ENCODE measurements around the gene ASB10. TPM values are rescaled to one million over a fixed set of nuclear protein-coding genes. Genes with fewer than 3 reads are reported as not detected.

The ASB10 gene
- total and polyA plus RNA-seq, 2 of the 4 experiments (the other 2 are of a cell fraction) = not detected

DNA sequence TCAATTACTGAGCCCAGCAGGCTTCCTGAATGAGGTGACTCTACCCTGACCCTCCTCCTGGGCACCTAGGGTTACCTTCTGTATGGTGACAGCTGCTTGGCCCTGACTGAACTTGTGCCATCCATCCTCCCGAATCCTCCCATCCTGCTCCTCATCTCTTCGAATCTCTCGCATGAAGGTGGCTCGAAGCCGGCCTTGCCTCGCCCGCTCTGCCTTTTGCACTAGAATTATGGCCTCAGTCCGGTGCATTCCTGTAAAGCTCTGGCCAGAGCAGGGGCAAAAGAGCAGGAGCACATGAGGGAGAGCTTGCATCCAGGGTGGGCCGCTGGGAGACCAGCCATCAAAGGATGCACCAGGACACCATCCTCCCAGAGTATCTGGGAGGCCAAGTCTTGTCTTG is 15.8 kb upstream of the ASB10 start:
- no TSS peak for BruUV-seq (replicated peaks)
- H2BK120ac ChIP-seq (ENCODE audit: low read depth, low read length) = no peak overlapping the region
- no peak overlapping the region for H3K14ac ChIP-seq (replicated peaks; ENCODE audit: low read depth, low read length)
- no peak for DNase-seq
- H4K8ac ChIP-seq (ENCODE audit: low read depth in 2 of 2, low read length in 2 of 2) = no peak overlapping the region
- no peak overlapping the region for H2BK15ac ChIP-seq (ENCODE audit: low read depth, low read length)
- no peak overlapping the region for H3K27ac ChIP-seq (ENCODE audit: insufficient read depth, low read length)
- H2BK5ac ChIP-seq (ENCODE audit: low read depth, low read length, poor library complexity, severe bottlenecking) = no peak overlapping the region
- H3K4ac ChIP-seq (ENCODE audit: low read depth, low read length) = no peak overlapping the region
- POLR2A ChIA-PET (ENCODE audit: unreplicated experiment) = no interaction called here
- no peak for ATAC-seq (ENCODE audit: low read depth)
- H4K20me1 ChIP-seq (ENCODE audit: insufficient read depth, low read length) = no peaks in the 10 kb centered on the region
- no peaks in the 10 kb centered on the region for H3K9me1 ChIP-seq (ENCODE audit: insufficient read depth, low read length)
- in situ Hi-C loops (cut with MboI; ENCODE audit: low sequenced_read_pairs) = no loop called here
- no peak overlapping the region for H4K91ac ChIP-seq (ENCODE audit: insufficient read depth, low read depth, low read length)
- H3K9ac ChIP-seq (ENCODE audit: low read depth, low read length) = no peak overlapping the region
- H3K9me3 ChIP-seq (ENCODE audit: control insufficient read depth, insufficient read depth, low read length) = no peaks in the 10 kb centered on the region
- CTCF ChIA-PET = no interaction called here
- H3K56ac ChIP-seq (ENCODE audit: extremely low read depth, insufficient read depth, low read length) = no peak overlapping the region
- no peaks in the 10 kb centered on the region for H3K36me3 ChIP-seq (ENCODE audit: control insufficient read depth, insufficient read depth, low read length)
- dilution Hi-C loops (cut with HindIII; ENCODE audit: low sequenced_read_pairs, unreplicated experiment) = no loop called here
- no peak overlapping the region for H4K5ac ChIP-seq (ENCODE audit: low read depth, low read length)
- peaks cover 90% of the 10 kb centered on the region for H3K27me3 ChIP-seq (ENCODE audit: control insufficient read depth, insufficient read depth, low read length)
- H3K23ac ChIP-seq (ENCODE audit: low read depth, low read length) = no peak overlapping the region
- H2BK20ac ChIP-seq (ENCODE audit: low read depth, low read length) = no peak overlapping the region
- intact Hi-C loops (cut with micrococcal nuclease) = no loop called here
- no peak overlapping the region for H3K18ac ChIP-seq (ENCODE audit: low read depth, low read length)
- WGBS, 2 experiments (ENCODE audit: extremely low coverage in 2 of 2, insufficient read length in 1 of 2) = 90% methylated on average over 4 of the region's 9 CpGs; no CpG with 5 or more reads in 1 of the 2 experiments
- no peak for TF ChIP-seq NFE2L2 (IDR thresholded peaks at IDR 0.05; ENCODE audit: low read depth, low read length)
- no peak for TF ChIP-seq RCOR1 (IDR thresholded peaks at IDR 0.05; ENCODE audit: insufficient replicate concordance, low read length)
- TF ChIP-seq FOS (IDR thresholded peaks at IDR 0.05; ENCODE audit: low read depth, low read length) = no peak
- TF ChIP-seq RAD21 (IDR thresholded peaks at IDR 0.05; ENCODE audit: low read length) = no peak
- no peak for TF ChIP-seq SMC3 (IDR thresholded peaks at IDR 0.05; ENCODE audit: low read depth, low read length)
- TF ChIP-seq, protein P1, sequence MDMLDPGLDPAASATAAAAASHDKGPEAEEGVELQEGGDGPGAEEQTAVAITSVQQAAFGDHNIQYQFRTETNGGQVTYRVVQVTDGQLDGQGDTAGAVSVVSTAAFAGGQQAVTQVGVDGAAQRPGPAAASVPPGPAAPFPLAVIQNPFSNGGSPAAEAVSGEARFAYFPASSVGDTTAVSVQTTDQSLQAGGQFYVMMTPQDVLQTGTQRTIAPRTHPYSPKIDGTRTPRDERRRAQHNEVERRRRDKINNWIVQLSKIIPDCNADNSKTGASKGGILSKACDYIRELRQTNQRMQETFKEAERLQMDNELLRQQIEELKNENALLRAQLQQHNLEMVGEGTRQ (IDR thresholded peaks at IDR 0.05; ENCODE audit: low read depth, low read length) = no peak
- TF ChIP-seq CHD1 (IDR thresholded peaks at IDR 0.05; ENCODE audit: low read depth, low read length) = no peak
- TF ChIP-seq MAZ (IDR thresholded peaks at IDR 0.05; ENCODE audit: borderline replicate concordance, low read depth, low read length) = no peak
- no peak for TF ChIP-seq BHLHE40 (IDR thresholded peaks at IDR 0.05; ENCODE audit: low read depth, low read length)
- TF ChIP-seq, protein P2, sequence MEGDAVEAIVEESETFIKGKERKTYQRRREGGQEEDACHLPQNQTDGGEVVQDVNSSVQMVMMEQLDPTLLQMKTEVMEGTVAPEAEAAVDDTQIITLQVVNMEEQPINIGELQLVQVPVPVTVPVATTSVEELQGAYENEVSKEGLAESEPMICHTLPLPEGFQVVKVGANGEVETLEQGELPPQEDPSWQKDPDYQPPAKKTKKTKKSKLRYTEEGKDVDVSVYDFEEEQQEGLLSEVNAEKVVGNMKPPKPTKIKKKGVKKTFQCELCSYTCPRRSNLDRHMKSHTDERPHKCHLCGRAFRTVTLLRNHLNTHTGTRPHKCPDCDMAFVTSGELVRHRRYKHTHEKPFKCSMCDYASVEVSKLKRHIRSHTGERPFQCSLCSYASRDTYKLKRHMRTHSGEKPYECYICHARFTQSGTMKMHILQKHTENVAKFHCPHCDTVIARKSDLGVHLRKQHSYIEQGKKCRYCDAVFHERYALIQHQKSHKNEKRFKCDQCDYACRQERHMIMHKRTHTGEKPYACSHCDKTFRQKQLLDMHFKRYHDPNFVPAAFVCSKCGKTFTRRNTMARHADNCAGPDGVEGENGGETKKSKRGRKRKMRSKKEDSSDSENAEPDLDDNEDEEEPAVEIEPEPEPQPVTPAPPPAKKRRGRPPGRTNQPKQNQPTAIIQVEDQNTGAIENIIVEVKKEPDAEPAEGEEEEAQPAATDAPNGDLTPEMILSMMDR (conservative IDR thresholded peaks at IDR 0.05; ENCODE audit: low read depth, low read length) = no peak
- no peak for TF ChIP-seq MAFK (IDR thresholded peaks at IDR 0.05; ENCODE audit: low read depth, low read length)
- no peak for TF ChIP-seq POLR2A (IDR thresholded peaks at IDR 0.05; ENCODE audit: low read depth, low read length)
- no peak for TF ChIP-seq CEBPB (IDR thresholded peaks at IDR 0.05; ENCODE audit: low read depth, low read length)
- TF ChIP-seq, protein P3, sequence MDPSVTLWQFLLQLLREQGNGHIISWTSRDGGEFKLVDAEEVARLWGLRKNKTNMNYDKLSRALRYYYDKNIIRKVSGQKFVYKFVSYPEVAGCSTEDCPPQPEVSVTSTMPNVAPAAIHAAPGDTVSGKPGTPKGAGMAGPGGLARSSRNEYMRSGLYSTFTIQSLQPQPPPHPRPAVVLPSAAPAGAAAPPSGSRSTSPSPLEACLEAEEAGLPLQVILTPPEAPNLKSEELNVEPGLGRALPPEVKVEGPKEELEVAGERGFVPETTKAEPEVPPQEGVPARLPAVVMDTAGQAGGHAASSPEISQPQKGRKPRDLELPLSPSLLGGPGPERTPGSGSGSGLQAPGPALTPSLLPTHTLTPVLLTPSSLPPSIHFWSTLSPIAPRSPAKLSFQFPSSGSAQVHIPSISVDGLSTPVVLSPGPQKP (IDR thresholded peaks at IDR 0.05; ENCODE audit: borderline replicate concordance, low read depth, low read length) = no peak
- no peak for TF ChIP-seq RFX5 (IDR thresholded peaks at IDR 0.05; ENCODE audit: low read depth, low read length)
- no peak for TF ChIP-seq MXI1 (IDR thresholded peaks at IDR 0.05; ENCODE audit: borderline replicate concordance, low read depth, low read length)
- no peak overlapping the region for H2AFZ ChIP-seq (replicated peaks; ENCODE audit: low read length, poor library complexity)
- no peaks in the 10 kb centered on the region for H3K4me1 ChIP-seq (ENCODE audit: control insufficient read depth, insufficient read depth, low read length)
- H3K79me1 ChIP-seq (ENCODE audit: low read depth in 1 of 2, low read length in 2 of 2) = no peaks in the 10 kb centered on the region
- H3K4me2 ChIP-seq (ENCODE audit: low read depth, low read length) = no peak overlapping the region
- H2AK5ac ChIP-seq (ENCODE audit: low read depth, low read length) = no peak overlapping the region
- no peak overlapping the region for H2AK9ac ChIP-seq (replicated peaks; ENCODE audit: low read depth, low read length, poor library complexity)
- no peak overlapping the region for H3K4me3 ChIP-seq (ENCODE audit: insufficient read depth, low read depth, low read length)

All from IMR-90 (cell line).